ENCODE data around the gene PCSK5.

Gene PCSK5

DNA sequence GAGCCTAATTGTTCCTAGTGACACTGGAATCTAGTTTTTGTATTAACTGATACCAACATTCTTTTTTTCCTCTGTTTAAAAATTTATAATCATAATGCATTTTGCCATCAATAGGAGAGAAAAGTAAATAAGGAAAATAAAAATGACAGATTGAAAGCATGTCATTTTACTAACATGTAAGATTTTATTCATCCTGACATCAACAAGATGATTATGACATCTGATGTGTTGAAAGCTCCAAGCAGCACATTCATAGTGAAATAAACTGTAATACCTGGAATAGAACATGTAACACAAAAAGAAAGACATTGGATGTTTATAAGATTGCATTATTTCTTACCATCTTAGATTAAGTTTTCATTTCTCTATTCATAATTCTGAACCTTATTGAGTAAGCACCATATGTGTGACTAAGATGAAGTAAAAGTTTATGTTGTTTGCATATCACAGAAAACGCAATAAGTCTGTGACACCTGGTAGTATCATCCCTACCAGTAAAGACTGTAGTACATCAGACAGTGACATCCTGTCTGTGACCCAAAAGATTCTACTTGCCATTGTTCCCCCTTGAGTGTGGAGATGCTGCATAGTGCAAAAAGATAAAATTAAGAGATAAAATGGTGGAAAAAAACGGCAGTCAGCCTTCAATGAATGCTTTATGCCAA lies 225.6 kb downstream of the PCSK5 start:
- H3K27ac Mint-ChIP-seq (ENCODE audit: low read depth): no peak overlapping the region
- ATAC-seq (replicated peaks; ENCODE audit: extremely low read depth, poor library complexity, severe bottlenecking) (no peak), DNase-seq (ENCODE audit: low spot score in 2 of 2) (no peak)
- no peaks in the 10 kb centered on the region for H3K4me1 Mint-ChIP-seq
- no peaks in the 10 kb centered on the region for H3K9me3 Mint-ChIP-seq
- no peaks in the 10 kb centered on the region for H3K27me3 Mint-ChIP-seq
- no peak overlapping the region for H3K4me3 Mint-ChIP-seq
- no peaks in the 10 kb centered on the region for H3K36me3 Mint-ChIP-seq (ENCODE audit: insufficient read depth)

GRCh38 chr9:76116913-76117312 lies 226.4 kb downstream of the PCSK5 start:
- DNase-seq (ENCODE audit: low spot score in 2 of 2) (no peak), ATAC-seq (replicated peaks; ENCODE audit: extremely low read depth, poor library complexity, severe bottlenecking) (no peak)

GRCh38 chr9:76127637-76128036 lies 237.2 kb downstream of the PCSK5 start:
- no peaks in the 10 kb centered on the region for H3K4me1 Mint-ChIP-seq
- H3K36me3 Mint-ChIP-seq (ENCODE audit: insufficient read depth): no peaks in the 10 kb centered on the region
- no peak overlapping the region for H3K27ac Mint-ChIP-seq (ENCODE audit: low read depth)
- no peak overlapping the region for H3K4me3 Mint-ChIP-seq
- ATAC-seq (replicated peaks; ENCODE audit: extremely low read depth, poor library complexity, severe bottlenecking) (no peak), DNase-seq (ENCODE audit: low spot score in 2 of 2) (no peak)
- no peaks in the 10 kb centered on the region for H3K9me3 Mint-ChIP-seq
- H3K27me3 Mint-ChIP-seq: no peaks in the 10 kb centered on the region

More at GRCh38 chr9:76116913-76117312, 226.4 kb downstream of the PCSK5 start:
- no peaks in the 10 kb centered on the region for H3K36me3 Mint-ChIP-seq (ENCODE audit: insufficient read depth)
- H3K9me3 Mint-ChIP-seq: no peaks in the 10 kb centered on the region
- H3K27ac Mint-ChIP-seq (ENCODE audit: low read depth): no peak overlapping the region
- no peaks in the 10 kb centered on the region for H3K27me3 Mint-ChIP-seq
- no peaks in the 10 kb centered on the region for H3K4me1 Mint-ChIP-seq
- H3K4me3 Mint-ChIP-seq: no peak overlapping the region

DNA sequence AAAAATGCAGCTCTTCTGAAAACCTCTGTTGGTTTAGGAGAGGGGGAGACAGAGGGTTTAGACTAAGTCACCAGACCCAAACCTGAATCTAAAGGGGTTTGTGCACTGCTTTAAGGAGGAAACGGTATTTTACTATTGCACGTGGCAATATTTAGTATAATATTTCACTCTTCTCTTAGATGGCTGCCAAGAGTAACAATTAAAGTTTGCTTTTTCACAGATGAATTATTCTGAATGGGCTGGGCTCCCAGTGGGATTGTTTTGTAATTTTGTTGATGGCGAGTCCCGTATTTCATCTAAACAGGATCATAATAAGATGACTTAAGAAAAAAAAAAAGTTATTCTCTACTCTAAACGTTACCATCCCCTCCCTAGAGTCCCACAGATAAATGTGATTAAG lies 245.4 kb downstream of the PCSK5 start:
- ATAC-seq (replicated peaks; ENCODE audit: extremely low read depth, poor library complexity, severe bottlenecking) (no peak), DNase-seq (ENCODE audit: low spot score in 2 of 2) (no peak)
- Mint-ChIP-seq H3K27me3 (no peaks in the 10 kb centered on the region), H3K4me3 (no peak overlapping the region), H3K4me1 (no peaks in the 10 kb centered on the region), H3K36me3 (ENCODE audit: insufficient read depth) (no peaks in the 10 kb centered on the region), H3K27ac (ENCODE audit: low read depth) (no peak overlapping the region), H3K9me3 (no peaks in the 10 kb centered on the region)

GRCh38 chr9:76136986-76137385 lies 246.5 kb downstream of the PCSK5 start:
- H3K4me1 Mint-ChIP-seq: no peaks in the 10 kb centered on the region
- no peak overlapping the region for H3K27ac Mint-ChIP-seq (ENCODE audit: low read depth)
- DNase-seq (ENCODE audit: low spot score in 2 of 2) (no peak), ATAC-seq (replicated peaks; ENCODE audit: extremely low read depth, poor library complexity, severe bottlenecking) (no peak)
- H3K9me3 Mint-ChIP-seq: no peaks in the 10 kb centered on the region
- no peaks in the 10 kb centered on the region for H3K27me3 Mint-ChIP-seq
- H3K36me3 Mint-ChIP-seq (ENCODE audit: insufficient read depth): no peaks in the 10 kb centered on the region
- no peak overlapping the region for H3K4me3 Mint-ChIP-seq

DNA sequence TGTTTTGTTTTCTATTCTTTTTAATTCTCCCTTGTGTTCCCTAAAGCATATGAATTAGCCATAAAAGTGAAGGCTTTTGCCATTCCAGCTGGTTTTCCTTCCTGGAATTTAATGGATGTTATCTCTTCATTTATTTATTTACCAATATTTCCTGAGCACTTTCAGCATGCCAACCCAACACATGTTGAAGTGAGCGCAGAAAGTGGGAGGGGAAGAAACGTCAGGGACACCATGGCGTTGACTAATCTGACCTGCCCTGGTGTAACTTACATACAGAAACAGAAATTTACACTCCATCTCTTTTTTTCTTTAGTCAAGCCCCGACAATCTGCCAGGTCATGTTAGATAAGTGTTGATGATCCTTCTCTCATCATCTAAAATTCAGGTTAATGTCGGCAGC lies 247.5 kb downstream of the PCSK5 start:
- Mint-ChIP-seq H3K27ac (ENCODE audit: low read depth) (no peak overlapping the region), H3K9me3 (no peaks in the 10 kb centered on the region), H3K4me1 (no peaks in the 10 kb centered on the region)

DNA sequence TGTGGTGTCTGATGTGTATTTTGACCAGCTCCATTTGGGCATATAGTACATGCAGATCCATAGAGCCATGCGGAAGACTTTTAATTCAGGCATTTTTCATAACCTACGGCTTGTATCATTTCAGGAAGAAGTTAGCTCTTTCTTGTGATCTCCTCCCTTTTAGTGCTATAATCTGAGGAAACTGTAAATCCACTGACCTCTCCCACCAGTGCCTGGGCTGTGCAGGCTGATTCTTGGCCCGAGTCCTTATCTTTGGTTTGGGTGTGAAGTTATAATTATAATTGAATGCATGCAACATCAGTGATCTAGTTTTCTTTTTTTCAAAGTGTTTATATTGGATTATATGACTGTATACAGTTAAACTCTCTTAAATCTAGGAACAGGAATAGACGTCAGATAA lies 247.9 kb downstream of the PCSK5 start:
- DNase-seq (ENCODE audit: low spot score in 2 of 2): no peak
- H3K9me3 Mint-ChIP-seq: no peaks in the 10 kb centered on the region
- no peak overlapping the region for H3K27ac Mint-ChIP-seq (ENCODE audit: low read depth)
- ATAC-seq (replicated peaks; ENCODE audit: extremely low read depth, poor library complexity, severe bottlenecking): no peak
- H3K4me3 Mint-ChIP-seq: no peak overlapping the region
- H3K36me3 Mint-ChIP-seq (ENCODE audit: insufficient read depth): no peaks in the 10 kb centered on the region
- H3K4me1 Mint-ChIP-seq: no peaks in the 10 kb centered on the region
- H3K27me3 Mint-ChIP-seq: no peaks in the 10 kb centered on the region

More for the DNA sequence above, 247.5 kb downstream of the PCSK5 start:
- ATAC-seq (replicated peaks; ENCODE audit: extremely low read depth, poor library complexity, severe bottlenecking) (no peak), DNase-seq (ENCODE audit: low spot score in 2 of 2) (no peak)
- no peaks in the 10 kb centered on the region for H3K27me3 Mint-ChIP-seq
- no peak overlapping the region for H3K4me3 Mint-ChIP-seq
- H3K36me3 Mint-ChIP-seq (ENCODE audit: insufficient read depth): no peaks in the 10 kb centered on the region

DNA sequence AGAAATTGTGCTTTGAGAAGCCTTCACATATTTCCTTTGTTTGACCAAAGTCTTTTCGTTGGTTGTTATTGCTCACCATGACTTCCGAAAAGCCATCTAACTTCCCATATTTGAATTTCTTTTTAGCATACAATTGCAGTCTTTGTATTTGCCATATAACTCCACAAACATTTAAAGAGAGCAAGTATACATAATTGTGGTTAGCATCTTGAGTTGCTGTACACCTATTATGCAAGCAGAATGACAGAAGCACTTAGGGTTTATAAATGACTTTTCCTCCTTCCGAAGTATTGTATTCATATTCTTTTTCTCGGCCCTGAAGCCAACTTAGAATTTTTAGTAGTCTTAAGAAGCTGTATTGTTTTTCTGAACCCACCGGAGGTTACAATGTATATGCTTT lies 253.4 kb downstream of the PCSK5 start:
- Mint-ChIP-seq H3K36me3 (ENCODE audit: insufficient read depth) (no peaks in the 10 kb centered on the region), H3K27me3 (no peaks in the 10 kb centered on the region), H3K4me3 (no peak overlapping the region), H3K4me1 (no peaks in the 10 kb centered on the region), H3K9me3 (peaks cover 6% of the 10 kb centered on the region), H3K27ac (ENCODE audit: low read depth) (no peak overlapping the region)
- ATAC-seq (replicated peaks; ENCODE audit: extremely low read depth, poor library complexity, severe bottlenecking) (no peak), DNase-seq (ENCODE audit: low spot score in 2 of 2) (no peak)

DNA sequence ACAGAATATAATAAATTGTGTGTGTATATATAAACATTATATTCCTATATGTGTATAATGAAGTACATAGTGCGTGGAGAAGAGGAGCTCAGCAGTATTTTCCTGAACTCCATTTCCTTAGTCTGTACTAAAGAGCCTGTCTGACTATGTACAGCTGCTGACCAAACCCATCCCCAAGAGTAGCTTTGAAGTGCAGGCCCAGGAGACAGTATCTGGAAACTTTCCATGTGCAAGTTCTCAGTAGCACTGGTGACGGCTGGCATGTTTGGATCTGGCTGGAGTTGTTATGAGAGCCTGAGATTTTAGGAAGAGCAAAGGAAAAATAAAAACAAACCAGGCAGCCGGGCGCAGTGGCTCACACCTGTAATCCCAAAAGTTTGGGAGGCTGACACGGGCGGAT lies 259.5 kb downstream of the PCSK5 start:
- Mint-ChIP-seq H3K9me3 (peaks cover 11% of the 10 kb centered on the region), H3K4me1 (no peaks in the 10 kb centered on the region), H3K27ac (ENCODE audit: low read depth) (no peak overlapping the region), H3K4me3 (no peak overlapping the region), H3K36me3 (ENCODE audit: insufficient read depth) (no peaks in the 10 kb centered on the region), H3K27me3 (no peaks in the 10 kb centered on the region)
- no peak for DNase-seq (ENCODE audit: low spot score in 2 of 2)
- no peak for ATAC-seq (replicated peaks; ENCODE audit: extremely low read depth, poor library complexity, severe bottlenecking)

GRCh38 chr9:76151267-76151666 lies 260.8 kb downstream of the PCSK5 start:
- Mint-ChIP-seq H3K9me3 (peaks cover 16% of the 10 kb centered on the region), H3K36me3 (ENCODE audit: insufficient read depth) (no peaks in the 10 kb centered on the region), H3K4me1 (no peaks in the 10 kb centered on the region), H3K4me3 (no peak overlapping the region), H3K27me3 (no peaks in the 10 kb centered on the region), H3K27ac (ENCODE audit: low read depth) (no peak overlapping the region)
- DNase-seq (ENCODE audit: low spot score in 2 of 2) (no peak), ATAC-seq (replicated peaks; ENCODE audit: extremely low read depth, poor library complexity, severe bottlenecking) (no peak)

DNA sequence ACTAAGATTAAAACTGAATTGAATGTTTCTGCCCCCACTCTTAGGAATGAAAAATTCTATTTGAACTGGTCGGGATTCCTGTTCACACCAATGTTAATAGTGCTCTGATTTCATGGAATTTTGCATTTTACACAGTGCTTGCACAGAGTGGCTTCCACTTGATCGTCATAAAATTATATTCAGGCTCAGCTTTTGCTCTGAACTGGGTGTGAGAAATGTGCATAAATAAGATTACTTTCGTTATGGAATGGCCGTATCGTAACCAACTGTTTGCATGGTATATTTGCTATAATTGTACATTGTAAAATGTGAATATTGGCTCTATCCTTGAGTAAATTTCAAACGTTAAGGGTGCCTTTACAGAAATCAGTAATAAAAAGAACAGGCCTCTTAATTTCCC lies 262.9 kb downstream of the PCSK5 start:
- Mint-ChIP-seq H3K4me3 (no peak overlapping the region), H3K36me3 (ENCODE audit: insufficient read depth) (no peaks in the 10 kb centered on the region)

DNA sequence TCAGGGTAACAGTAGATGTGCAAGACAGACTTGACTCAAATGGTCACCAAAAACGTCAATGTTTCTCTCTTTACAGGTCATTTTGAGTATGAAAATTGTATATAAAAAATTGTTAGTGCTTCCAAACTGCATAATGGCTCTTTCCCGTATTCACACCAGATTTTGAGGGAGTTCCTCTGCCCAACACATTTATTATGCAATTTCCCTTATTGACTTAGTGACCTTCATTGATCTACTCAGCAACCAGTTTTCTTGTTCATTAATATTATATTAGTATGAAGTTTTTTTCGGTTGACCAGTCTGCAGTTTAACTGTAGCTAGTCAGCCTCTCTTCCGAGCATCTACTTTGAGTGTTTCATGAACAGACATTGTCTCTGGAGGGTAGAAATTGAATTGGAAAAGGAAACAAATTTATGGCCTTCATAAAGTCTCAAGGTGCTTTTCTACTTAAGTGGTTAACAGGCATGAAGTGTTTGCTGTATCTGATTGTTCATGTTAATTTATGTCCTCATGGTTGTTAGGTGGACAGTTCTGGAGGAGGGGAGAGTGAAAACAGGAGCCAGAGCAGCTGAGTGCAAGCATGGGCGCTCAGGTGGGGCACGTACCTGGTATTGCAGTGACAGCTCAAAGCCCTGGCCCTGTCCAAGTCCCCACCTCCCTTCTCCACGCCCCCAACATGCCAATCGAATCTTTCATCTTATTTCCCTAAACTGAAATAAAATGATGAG lies 263.6 kb downstream of the PCSK5 start:
- Mint-ChIP-seq H3K4me1 (no peaks in the 10 kb centered on the region), H3K27me3 (no peaks in the 10 kb centered on the region), H3K9me3 (peaks cover 9% of the 10 kb centered on the region), H3K4me3 (no peak overlapping the region), H3K36me3 (ENCODE audit: insufficient read depth) (no peaks in the 10 kb centered on the region), H3K27ac (ENCODE audit: low read depth) (no peak overlapping the region)
- no peak for ATAC-seq (replicated peaks; ENCODE audit: extremely low read depth, poor library complexity, severe bottlenecking)
- no peak for DNase-seq (ENCODE audit: low spot score in 2 of 2)

More for the DNA sequence above, 262.9 kb downstream of the PCSK5 start:
- Mint-ChIP-seq H3K9me3 (peaks cover 14% of the 10 kb centered on the region), H3K4me1 (no peaks in the 10 kb centered on the region), H3K27ac (ENCODE audit: low read depth) (no peak overlapping the region), H3K27me3 (no peaks in the 10 kb centered on the region)
- no peak for ATAC-seq (replicated peaks; ENCODE audit: extremely low read depth, poor library complexity, severe bottlenecking)
- DNase-seq (ENCODE audit: low spot score in 2 of 2): no peak

- peaks cover 5% of the 10 kb centered on the region for H3K9me3 Mint-ChIP-seq
- no peak for ATAC-seq (replicated peaks; ENCODE audit: extremely low read depth, poor library complexity, severe bottlenecking)
- H3K27ac Mint-ChIP-seq (ENCODE audit: low read depth): no peak overlapping the region
- H3K27me3 Mint-ChIP-seq: no peaks in the 10 kb centered on the region
- H3K4me3 Mint-ChIP-seq: no peak overlapping the region
- no peak for DNase-seq (ENCODE audit: low spot score in 2 of 2)
- H3K36me3 Mint-ChIP-seq (ENCODE audit: insufficient read depth): peaks cover 3% of the 10 kb centered on the region
- H3K4me1 Mint-ChIP-seq: no peaks in the 10 kb centered on the region
Measured at GRCh38 chr9:76155361-76155760, 264.9 kb downstream of the PCSK5 start.

Data from central memory CD8-positive, alpha-beta T cell (primary cell).